Upper lobe of right lung (tissue), 1 donor: Measurements from ENCODE around the gene ZNF597. TPM values are rescaled to one million over a fixed set of nuclear protein-coding genes. Genes with fewer than 3 reads are reported as not detected.

Experiments
- ATAC-seq: fragments of 200-7000 bp; cut with Tn5 transposase; one replicate; pipeline ENCODE4 v1.9.1; 2020; ENCODE audit warnings: mild to moderate bottlenecking, moderate library complexity
- DNase-seq: peaks from one replicate; pipeline ENCODE4 v3.0.0-alpha.2; 2020
- H3K27ac ChIP-seq: fragments of 200-600 bp; one replicate; pipeline ENCODE4 v1.8.0; 2022
- H3K27me3 ChIP-seq: fragments of 200-600 bp; one replicate; pipeline ENCODE4 v1.8.0; 2022; ENCODE audit warnings: mild to moderate bottlenecking
- H3K36me3 ChIP-seq: fragments of 200-600 bp; one replicate; pipeline ENCODE4 v1.8.0; 2022
- H3K4me1 ChIP-seq: fragments of 200-600 bp; one replicate; pipeline ENCODE4 v1.8.0; 2022
- H3K4me3 ChIP-seq: fragments of 200-600 bp; one replicate; pipeline ENCODE4 v1.8.0; 2022; ENCODE audit warnings: mild to moderate bottlenecking
- H3K9me3 ChIP-seq: fragments of 200-600 bp; one replicate; pipeline ENCODE4 v1.8.0; 2022
- CTCF ChIP-seq: fragments of 200-600 bp; IDR thresholded peaks from one replicate; pipeline ENCODE4 v1.8.0; 2022; ENCODE audit warnings: antibody characterized with exemption
- intact Hi-C: fragments of 100-400 bp; cut with DNase I; formaldehyde crosslinking; loops from one replicate; pipeline ENCODE4 v1.11.0; 2022
- total RNA-seq: library from RNA; stranded (reverse); fragmentation: NEBNext Ultra II Directional; extraction: Animal tissue kit (Norgen Biotek cat#: 25700); gene quantifications from one replicate; pipeline ENCODE4 v1.2.1, GENCODE V29; 2021
- donor health status: DM: no; HTN: yes; CAD: no; lungs with severe emphysema.

Gene ZNF597
- total RNA-seq, 1 donor from 2014 or later = 5.1 TPM

- DNase-seq (no peak), ATAC-seq (no peak)
- H3K36me3 ChIP-seq = peaks cover 51% of the 10 kb centered on the region
- intact Hi-C loops = no loop called here
- TF ChIP-seq CTCF = no peak
- no peak overlapping the region for H3K27ac ChIP-seq
- no peak overlapping the region for H3K4me3 ChIP-seq
- no peaks in the 10 kb centered on the region for H3K4me1 ChIP-seq
- H3K9me3 ChIP-seq = no peaks in the 10 kb centered on the region
- no peaks in the 10 kb centered on the region for H3K27me3 ChIP-seq
Measured at GRCh38 chr16:3486506-3487215, 43.4 kb upstream of the ZNF597 start.

GRCh38 chr16:3485821-3486505 is 42.7 kb upstream of the ZNF597 start:
- H3K27ac ChIP-seq = no peak overlapping the region
- no peaks in the 10 kb centered on the region for H3K4me1 ChIP-seq
- no peak overlapping the region for H3K4me3 ChIP-seq
- no peak for ATAC-seq
- no peak for DNase-seq
- no peak for TF ChIP-seq CTCF
- H3K27me3 ChIP-seq = no peaks in the 10 kb centered on the region
- peaks cover 56% of the 10 kb centered on the region for H3K36me3 ChIP-seq
- no peaks in the 10 kb centered on the region for H3K9me3 ChIP-seq
- intact Hi-C loops = no loop called here

GRCh38 chr16:3485097-3485745 is 41.9 kb upstream of the ZNF597 start:
- Histone ChIP-seq H3K9me3 (no peaks in the 10 kb centered on the region), H3K4me1 (no peaks in the 10 kb centered on the region), H3K27me3 (no peaks in the 10 kb centered on the region), H3K4me3 (no peak overlapping the region), H3K27ac (no peak overlapping the region), H3K36me3 (peaks cover 62% of the 10 kb centered on the region)
- no peak for TF ChIP-seq CTCF
- intact Hi-C loops = no loop called here
- no peak for ATAC-seq
- DNase-seq = no peak

- TF ChIP-seq CTCF = no peak
- Histone ChIP-seq H3K27me3 (no peaks in the 10 kb centered on the region), H3K4me3 (no peak overlapping the region), H3K9me3 (no peaks in the 10 kb centered on the region), H3K4me1 (no peaks in the 10 kb centered on the region), H3K36me3 (peaks cover 68% of the 10 kb centered on the region), H3K27ac (no peak overlapping the region)
- intact Hi-C loops = no loop called here
- ATAC-seq = no peak
- no peak for DNase-seq
Measured at GRCh38 chr16:3484318-3485096, 41.2 kb upstream of the ZNF597 start.

GRCh38 chr16:3482659-3483241 is 39.4 kb upstream of the ZNF597 start:
- Histone ChIP-seq H3K36me3 (peaks cover 75% of the 10 kb centered on the region), H3K4me3 (no peak overlapping the region), H3K4me1 (no peaks in the 10 kb centered on the region), H3K27me3 (no peaks in the 10 kb centered on the region), H3K27ac (no peak overlapping the region), H3K9me3 (no peaks in the 10 kb centered on the region)
- intact Hi-C loops = no loop called here
- TF ChIP-seq CTCF = no peak
- ATAC-seq = no peak
- DNase-seq = no peak
